Measurements from ENCODE around the gene GMDS.

GMDS gene

DNA sequence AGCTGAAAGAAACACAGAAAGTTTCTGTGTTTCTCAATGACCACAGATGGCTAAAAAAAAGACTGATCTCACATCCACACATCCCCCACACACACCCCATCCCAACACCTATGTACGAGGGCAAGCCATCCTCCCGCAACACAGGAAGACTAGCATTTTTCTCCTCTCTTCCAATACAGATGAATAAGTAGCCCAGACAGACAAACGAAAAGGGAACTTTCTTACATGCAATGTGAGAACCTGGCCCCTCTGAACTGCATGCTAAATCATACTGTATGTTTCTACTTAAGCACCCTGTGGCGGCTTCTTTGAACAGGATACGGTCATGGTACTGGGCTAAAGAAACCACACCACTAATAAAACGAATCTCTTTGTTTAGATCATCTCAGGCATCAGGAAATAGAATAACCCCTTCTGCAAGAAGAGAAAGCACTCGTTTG is 116.2 kb downstream of the GMDS start:
- Histone ChIP-seq H3K9ac (ENCODE audit: low read length) (no peak overlapping the region), H3K9me3 (replicated peaks; ENCODE audit: insufficient read depth, low read length) (no peaks in the 10 kb centered on the region), H3K79me2 (ENCODE audit: low read length) (no peaks in the 10 kb centered on the region), H3K4me3 (ENCODE audit: low read length) (no peak overlapping the region), H2AFZ (ENCODE audit: low read length) (no peak overlapping the region), H3K36me3 (replicated peaks; ENCODE audit: insufficient read depth, low read length) (no peaks in the 10 kb centered on the region), H3K27me3 (replicated peaks; ENCODE audit: insufficient read depth, low read length) (no peaks in the 10 kb centered on the region), H4K20me1 (ENCODE audit: insufficient read depth, low read length) (no peaks in the 10 kb centered on the region), H3F3A (ENCODE audit: insufficient read depth, low read length) (no peaks in the 10 kb centered on the region), H3K4me1 (ENCODE audit: low read length) (no peaks in the 10 kb centered on the region), H3K9me2 (replicated peaks; ENCODE audit: insufficient read depth, low read length) (no peaks in the 10 kb centered on the region), H3K4me2 (ENCODE audit: low read depth, low read length) (no peak overlapping the region), H3K27ac (ENCODE audit: low read length) (no peak overlapping the region)
- TF ChIP-seq EZH2 (optimal IDR thresholded peaks at IDR 0.05; ENCODE audit: low read depth, low read length) (no peak), EZH2phosphoT487 (IDR thresholded peaks at IDR 0.05; ENCODE audit: low read length) (no peak)
- TF ChIP-seq, protein P1, sequence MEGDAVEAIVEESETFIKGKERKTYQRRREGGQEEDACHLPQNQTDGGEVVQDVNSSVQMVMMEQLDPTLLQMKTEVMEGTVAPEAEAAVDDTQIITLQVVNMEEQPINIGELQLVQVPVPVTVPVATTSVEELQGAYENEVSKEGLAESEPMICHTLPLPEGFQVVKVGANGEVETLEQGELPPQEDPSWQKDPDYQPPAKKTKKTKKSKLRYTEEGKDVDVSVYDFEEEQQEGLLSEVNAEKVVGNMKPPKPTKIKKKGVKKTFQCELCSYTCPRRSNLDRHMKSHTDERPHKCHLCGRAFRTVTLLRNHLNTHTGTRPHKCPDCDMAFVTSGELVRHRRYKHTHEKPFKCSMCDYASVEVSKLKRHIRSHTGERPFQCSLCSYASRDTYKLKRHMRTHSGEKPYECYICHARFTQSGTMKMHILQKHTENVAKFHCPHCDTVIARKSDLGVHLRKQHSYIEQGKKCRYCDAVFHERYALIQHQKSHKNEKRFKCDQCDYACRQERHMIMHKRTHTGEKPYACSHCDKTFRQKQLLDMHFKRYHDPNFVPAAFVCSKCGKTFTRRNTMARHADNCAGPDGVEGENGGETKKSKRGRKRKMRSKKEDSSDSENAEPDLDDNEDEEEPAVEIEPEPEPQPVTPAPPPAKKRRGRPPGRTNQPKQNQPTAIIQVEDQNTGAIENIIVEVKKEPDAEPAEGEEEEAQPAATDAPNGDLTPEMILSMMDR (IDR thresholded peaks at IDR 0.05; ENCODE audit: low read length) = no peak
- DNase-seq = no peak

DNA sequence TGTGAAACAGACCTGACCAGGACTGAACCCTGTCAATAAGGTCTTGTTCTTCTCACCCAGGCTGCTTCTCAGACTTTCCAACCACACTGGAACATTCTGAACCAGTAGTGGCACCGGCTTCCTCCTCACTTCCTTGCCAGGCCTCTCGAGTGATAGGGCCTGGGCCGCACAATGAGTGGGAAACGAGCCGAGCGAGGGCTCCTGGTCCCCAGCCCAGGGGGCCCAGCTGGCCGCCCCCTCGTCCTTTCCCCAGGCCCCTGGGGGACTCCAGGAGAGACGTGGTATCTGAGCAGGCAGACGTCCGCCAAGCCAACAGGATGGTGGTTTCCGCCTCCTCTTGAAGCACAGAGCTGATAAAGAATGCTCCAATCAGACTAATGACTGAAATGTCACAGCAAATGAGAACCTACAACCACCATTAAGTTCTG is 117.9 kb downstream of the GMDS start:
- Histone ChIP-seq H3K9me2 (replicated peaks; ENCODE audit: insufficient read depth, low read length) (no peaks in the 10 kb centered on the region), H4K20me1 (ENCODE audit: insufficient read depth, low read length) (no peaks in the 10 kb centered on the region), H3K4me3 (ENCODE audit: low read length) (no peak overlapping the region), H3K4me1 (ENCODE audit: low read length) (no peaks in the 10 kb centered on the region), H3K27me3 (replicated peaks; ENCODE audit: insufficient read depth, low read length) (no peaks in the 10 kb centered on the region), H3K36me3 (replicated peaks; ENCODE audit: insufficient read depth, low read length) (no peaks in the 10 kb centered on the region), H3K9me3 (replicated peaks; ENCODE audit: insufficient read depth, low read length) (no peaks in the 10 kb centered on the region), H3F3A (ENCODE audit: insufficient read depth, low read length) (no peaks in the 10 kb centered on the region), H3K9ac (ENCODE audit: low read length) (no peak overlapping the region), H3K27ac (ENCODE audit: low read length) (no peak overlapping the region), H2AFZ (ENCODE audit: low read length) (no peak overlapping the region), H3K4me2 (ENCODE audit: low read depth, low read length) (no peak overlapping the region), H3K79me2 (ENCODE audit: low read length) (no peaks in the 10 kb centered on the region)
- DNase-seq = no peak
- TF ChIP-seq, protein P1 (IDR thresholded peaks at IDR 0.05; ENCODE audit: low read length) = no peak
- no peak for TF ChIP-seq EZH2 (optimal IDR thresholded peaks at IDR 0.05; ENCODE audit: low read depth, low read length)
- TF ChIP-seq EZH2phosphoT487 (IDR thresholded peaks at IDR 0.05; ENCODE audit: low read length) = no peak

DNA sequence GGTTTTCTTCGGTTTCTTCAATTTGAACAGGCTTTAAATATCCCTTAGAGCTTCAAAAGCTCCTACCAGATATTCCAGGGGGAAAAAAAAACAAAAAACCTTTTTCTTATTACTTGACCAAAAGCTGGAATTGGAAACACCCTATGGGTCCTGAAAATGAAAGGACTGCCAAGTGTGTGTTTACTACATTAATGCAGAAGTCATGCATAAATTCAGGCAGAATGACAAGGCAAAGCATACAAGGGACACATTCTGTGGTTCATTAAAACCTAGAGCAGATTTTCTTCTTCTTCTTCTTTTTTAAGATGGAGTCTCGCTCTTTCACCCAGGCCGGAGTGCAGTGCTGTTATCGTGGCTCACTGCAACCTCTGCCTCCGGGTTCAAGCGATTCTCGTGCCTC is 119.1 kb downstream of the GMDS start:
- no peaks in the 10 kb centered on the region for H3F3A ChIP-seq (ENCODE audit: insufficient read depth, low read length)
- no peaks in the 10 kb centered on the region for H3K9me2 ChIP-seq (replicated peaks; ENCODE audit: insufficient read depth, low read length)
- H3K27ac ChIP-seq (ENCODE audit: low read length) = no peak overlapping the region
- H3K36me3 ChIP-seq (replicated peaks; ENCODE audit: insufficient read depth, low read length) = no peaks in the 10 kb centered on the region
- H3K9me3 ChIP-seq (replicated peaks; ENCODE audit: insufficient read depth, low read length) = no peaks in the 10 kb centered on the region
- no peaks in the 10 kb centered on the region for H3K4me1 ChIP-seq (ENCODE audit: low read length)
- H4K20me1 ChIP-seq (ENCODE audit: insufficient read depth, low read length) = no peaks in the 10 kb centered on the region
- TF ChIP-seq EZH2 (optimal IDR thresholded peaks at IDR 0.05; ENCODE audit: low read depth, low read length) (no peak), EZH2phosphoT487 (IDR thresholded peaks at IDR 0.05; ENCODE audit: low read length) (no peak)
- TF ChIP-seq, protein P1 (IDR thresholded peaks at IDR 0.05; ENCODE audit: low read length) = no peak
- no peak for DNase-seq
- H3K4me2 ChIP-seq (ENCODE audit: low read depth, low read length) = no peak overlapping the region
- H3K9ac ChIP-seq (ENCODE audit: low read length) = no peak overlapping the region
- no peaks in the 10 kb centered on the region for H3K27me3 ChIP-seq (replicated peaks; ENCODE audit: insufficient read depth, low read length)
- no peak overlapping the region for H3K4me3 ChIP-seq (ENCODE audit: low read length)
- no peaks in the 10 kb centered on the region for H3K79me2 ChIP-seq (ENCODE audit: low read length)
- H2AFZ ChIP-seq (ENCODE audit: low read length) = no peak overlapping the region
